NB4 (cell line): ENCODE results near the gene FIBCD1.

Source experiments
- MYC ChIP-seq: IDR thresholded peaks from 2 replicates; pipeline ENCODE4 v1.6.1; 2011; ENCODE audit warnings: low read depth, low read length
- POLR2A ChIP-seq: IDR thresholded peaks from 2 replicates; pipeline ENCODE4 v1.6.1; 2011; ENCODE audit warnings: mild to moderate bottlenecking; ENCODE audit not compliant: insufficient read length; ENCODE audit errors: extremely low read depth
- TF ChIP-seq, protein P1 (sequence below): IDR thresholded peaks from one replicate; pipeline ENCODE4 v1.5.1; 2012; ENCODE audit warnings: low read depth, low read length
- TF ChIP-seq, protein P2 (sequence below): IDR thresholded peaks from 2 replicates; pipeline ENCODE4 v1.6.1; 2011; ENCODE audit warnings: low read depth, low read length

DNA sequence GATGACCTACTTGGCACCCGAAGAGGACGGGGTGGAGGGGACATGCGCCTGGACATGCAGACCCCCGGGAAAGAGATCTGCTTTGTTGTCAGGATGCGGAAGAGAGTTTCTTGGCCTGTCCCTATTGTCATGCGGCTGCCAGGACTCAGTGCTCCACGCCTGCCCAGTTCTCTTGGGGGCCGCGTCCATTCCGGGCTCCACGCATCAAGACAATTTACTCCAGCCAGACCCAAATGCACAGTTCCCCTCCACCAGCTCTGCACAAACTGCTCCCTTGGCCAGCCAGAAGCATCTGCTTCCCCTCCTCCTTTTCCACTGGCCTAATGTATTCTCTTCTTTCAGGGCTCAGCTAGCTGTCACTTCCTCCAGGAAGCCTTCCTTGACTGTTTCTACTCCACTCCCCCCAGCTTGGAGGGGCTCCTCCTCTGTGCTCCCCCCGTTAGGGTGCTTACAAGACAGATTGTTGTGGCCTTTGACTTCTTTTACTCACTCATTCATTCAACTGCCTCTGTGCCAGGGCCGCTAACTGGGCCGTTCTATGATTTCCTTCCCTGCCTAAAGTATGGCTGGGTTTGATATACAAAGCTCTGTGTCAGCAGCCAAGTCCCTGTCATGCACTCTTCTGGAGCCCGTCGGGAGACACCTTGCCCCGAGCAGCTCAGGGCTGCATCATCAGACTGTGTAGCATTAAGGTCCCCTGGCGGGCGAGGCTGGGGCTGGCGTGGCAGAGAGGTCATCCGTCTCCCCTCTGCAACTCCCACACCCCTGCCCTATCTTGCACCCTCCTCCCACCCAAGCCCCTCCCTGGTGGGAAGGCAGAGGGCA lies 6.6 kb downstream of the FIBCD1 start:
- TF ChIP-seq, protein P1, sequence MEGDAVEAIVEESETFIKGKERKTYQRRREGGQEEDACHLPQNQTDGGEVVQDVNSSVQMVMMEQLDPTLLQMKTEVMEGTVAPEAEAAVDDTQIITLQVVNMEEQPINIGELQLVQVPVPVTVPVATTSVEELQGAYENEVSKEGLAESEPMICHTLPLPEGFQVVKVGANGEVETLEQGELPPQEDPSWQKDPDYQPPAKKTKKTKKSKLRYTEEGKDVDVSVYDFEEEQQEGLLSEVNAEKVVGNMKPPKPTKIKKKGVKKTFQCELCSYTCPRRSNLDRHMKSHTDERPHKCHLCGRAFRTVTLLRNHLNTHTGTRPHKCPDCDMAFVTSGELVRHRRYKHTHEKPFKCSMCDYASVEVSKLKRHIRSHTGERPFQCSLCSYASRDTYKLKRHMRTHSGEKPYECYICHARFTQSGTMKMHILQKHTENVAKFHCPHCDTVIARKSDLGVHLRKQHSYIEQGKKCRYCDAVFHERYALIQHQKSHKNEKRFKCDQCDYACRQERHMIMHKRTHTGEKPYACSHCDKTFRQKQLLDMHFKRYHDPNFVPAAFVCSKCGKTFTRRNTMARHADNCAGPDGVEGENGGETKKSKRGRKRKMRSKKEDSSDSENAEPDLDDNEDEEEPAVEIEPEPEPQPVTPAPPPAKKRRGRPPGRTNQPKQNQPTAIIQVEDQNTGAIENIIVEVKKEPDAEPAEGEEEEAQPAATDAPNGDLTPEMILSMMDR = no peak
- TF ChIP-seq POLR2A (no peak), MYC (no peak)
- TF ChIP-seq, protein P2, sequence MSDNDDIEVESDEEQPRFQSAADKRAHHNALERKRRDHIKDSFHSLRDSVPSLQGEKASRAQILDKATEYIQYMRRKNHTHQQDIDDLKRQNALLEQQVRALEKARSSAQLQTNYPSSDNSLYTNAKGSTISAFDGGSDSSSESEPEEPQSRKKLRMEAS = no peak
